CD4-positive, alpha-beta T cell (primary cell): ENCODE data around the gene SMIM35. TPM values are rescaled to one million over a fixed set of nuclear protein-coding genes. Genes with fewer than 3 reads are reported as not detected.

Experiments used
- ATAC-seq: fragments of 200-7000 bp; cut with Tn5 transposase; one replicate; pipeline ENCODE4 v1.10.0; 2022; ENCODE audit warnings: mild to moderate bottlenecking; ENCODE audit not compliant: poor library complexity
- CTCF ChIA-PET: fragments of 350-600 bp; sonication (Branson Sonifier 250); formaldehyde crosslinking; loops from one replicate; lab custom pipeline; 2021; ENCODE audit warnings: antibody characterized with exemption, inconsistent platforms; lab: Charles Lee
- POLR2A ChIA-PET: fragments of 350-600 bp; sonication (Branson Sonifier 250); formaldehyde crosslinking; loops from one replicate; lab custom pipeline; 2021; ENCODE audit warnings: antibody characterized with exemption, inconsistent platforms; lab: Charles Lee
- DNase-seq, 14 experiments: peaks; one replicate each; pipeline ENCODE4 v3.0.0-alpha.2; 2013 to 2020; ENCODE audit warnings: mixed read lengths in 2 of 14
- H3K27ac ChIP-seq, 2 donors: one replicate each; pipeline versions ENCODE4 v1.5.1 to v1.7.0; 2013; ENCODE audit warnings: low read length in 2 of 2, low read depth in 1 of 2, mild to moderate bottlenecking in 1 of 2
- H3K27me3 ChIP-seq, 2 experiments: 1 replicate in 1 of 2; 2 replicates in 1 of 2; pipeline versions ENCODE4 v1.6.1 to v1.7.0; 2013; ENCODE audit warnings: low read length in 2 of 2, control low read depth in 1 of 2, mild to moderate bottlenecking in 1 of 2, moderate library complexity in 1 of 2; ENCODE audit not compliant: insufficient read depth in 2 of 2, control insufficient read depth in 1 of 2
- H3K36me3 ChIP-seq: one replicate; pipeline ENCODE4 v1.6.1; 2013; ENCODE audit warnings: low read length, control low read depth; ENCODE audit not compliant: insufficient read depth
- H3K4me1 ChIP-seq: one replicate; pipeline ENCODE4 v1.6.1; 2013; ENCODE audit warnings: low read length, control low read depth; ENCODE audit not compliant: insufficient read depth
- H3K4me3 ChIP-seq: one replicate; pipeline ENCODE4 v1.5.1; 2013; ENCODE audit warnings: mild to moderate bottlenecking, low read length, moderate library complexity
- H3K9me3 ChIP-seq, 2 experiments: 1 replicate in 1 of 2; 2 replicates in 1 of 2; pipeline versions ENCODE4 v1.6.1 to v1.7.0; 2013; ENCODE audit warnings: low read length in 2 of 2, mild to moderate bottlenecking in 2 of 2, control low read depth in 1 of 2, moderate library complexity in 1 of 2; ENCODE audit not compliant: control insufficient read depth in 1 of 2, insufficient read depth in 1 of 2
- H3K27ac Mint-ChIP-seq: one replicate; pipeline ENCODE4 v1.8.0; 2020; ENCODE audit warnings: mixed read lengths
- H3K27me3 Mint-ChIP-seq: one replicate; pipeline ENCODE4 v1.8.0; 2021; ENCODE audit warnings: mixed read lengths
- H3K36me3 Mint-ChIP-seq: one replicate; pipeline ENCODE4 v1.8.0; 2021; ENCODE audit warnings: low read depth, mixed read lengths
- H3K4me1 Mint-ChIP-seq: one replicate; pipeline ENCODE4 v1.8.0; 2021; ENCODE audit warnings: low read depth, mixed read lengths
- H3K4me3 Mint-ChIP-seq: one replicate; pipeline ENCODE4 v1.8.0; 2020; ENCODE audit warnings: mild to moderate bottlenecking, mixed read lengths
- H3K9me3 Mint-ChIP-seq: one replicate; pipeline ENCODE4 v1.8.0; 2020; ENCODE audit warnings: mixed read lengths
- CTCF ChIP-seq: fragments of 200-600 bp; IDR thresholded peaks from one replicate; pipeline ENCODE4 v1.8.0; 2022; ENCODE audit warnings: antibody characterized with exemption, mild to moderate bottlenecking
- intact Hi-C, 2 experiments: fragments of 100-400 bp; cut with DNase I in 1 of 2; cut with micrococcal nuclease in 1 of 2; formaldehyde crosslinking; loops; one replicate each; pipeline versions ENCODE4 v1.15.1 to v1.9.0; 2023 to 2025; cut with DNase I, micrococcal nuclease
- total RNA-seq, 174 experiments: library from RNA in 2 of 174; stranded (reverse) in 2 of 174; gene quantifications; one replicate each; pipeline ENCODE4 v1.2.3 and lab custom pipeline; 2021 to 2026

SMIM35 gene
- total RNA-seq, 2 experiments from 2014 or later: 0.06 to 0.08 TPM

GRCh38 chr11:118095967-118096367 lies 9.2 kb upstream of the SMIM35 start:
- Mint-ChIP-seq H3K4me3 (no peak overlapping the region), H3K4me1 (no peaks in the 10 kb centered on the region), H3K27ac (no peak overlapping the region), H3K9me3 (no peaks in the 10 kb centered on the region), H3K27me3 (peaks cover 6% of the 10 kb centered on the region), H3K36me3 (no peaks in the 10 kb centered on the region)
- Histone ChIP-seq H3K4me3 (no peak overlapping the region), H3K27me3 (no peaks in the 10 kb centered on the region), H3K27ac (no peak overlapping the region), H3K36me3 (no peaks in the 10 kb centered on the region), H3K4me1 (no peaks in the 10 kb centered on the region), H3K9me3 (no peaks in the 10 kb centered on the region)
- ChIA-PET POLR2A (no interaction called here), CTCF (no interaction called here)
- no peak for TF ChIP-seq CTCF
- intact Hi-C loops: no loop called here
- DNase-seq (no peak), ATAC-seq (no peak)

GRCh38 chr11:118095493-118095892 lies 8.7 kb upstream of the SMIM35 start:
- intact Hi-C loops: no loop called here
- Mint-ChIP-seq H3K4me3 (no peak overlapping the region), H3K36me3 (no peaks in the 10 kb centered on the region), H3K27ac (no peak overlapping the region), H3K27me3 (peaks cover 10% of the 10 kb centered on the region), H3K4me1 (no peaks in the 10 kb centered on the region), H3K9me3 (no peaks in the 10 kb centered on the region)
- no peak overlapping the region for H3K27ac ChIP-seq
- no peaks in the 10 kb centered on the region for H3K4me1 ChIP-seq
- H3K9me3 ChIP-seq: no peaks in the 10 kb centered on the region
- H3K4me3 ChIP-seq: no peak overlapping the region
- TF ChIP-seq CTCF: no peak
- DNase-seq (no peak), ATAC-seq (no peak)
- no peaks in the 10 kb centered on the region for H3K36me3 ChIP-seq
- no peaks in the 10 kb centered on the region for H3K27me3 ChIP-seq
- ChIA-PET POLR2A (no interaction called here), CTCF (no interaction called here)

GRCh38 chr11:118092907-118093571 lies 6.3 kb upstream of the SMIM35 start:
- Histone ChIP-seq H3K36me3 (no peaks in the 10 kb centered on the region), H3K27ac (no peak overlapping the region), H3K4me1 (no peaks in the 10 kb centered on the region), H3K27me3 (peaks cover 0 to 3% of the 10 kb centered on the region in 2 experiments), H3K4me3 (no peak overlapping the region), H3K9me3 (peaks cover 2 to 5% of the 10 kb centered on the region in 2 experiments)
- ChIA-PET CTCF (interaction anchor here (1.4 kb wide), 1 partner anchor 10 kb away, joined by 3 read pairs; no protein-coding TSS in a partner anchor), POLR2A (no interaction called here)
- Mint-ChIP-seq H3K27me3 (peaks cover 10% of the 10 kb centered on the region), H3K9me3 (peaks cover 2% of the 10 kb centered on the region), H3K36me3 (no peaks in the 10 kb centered on the region), H3K27ac (no peak overlapping the region), H3K4me1 (no peaks in the 10 kb centered on the region), H3K4me3 (no peak overlapping the region)
- intact Hi-C loops: no loop called here
- DNase-seq: no peak
- no peak for ATAC-seq
- TF ChIP-seq CTCF: no peak
